ENCODE measurements around the gene ZFP36L2.

The ZFP36L2 gene

GRCh38 chr2:43180897-43181296, 45.5 kb downstream of the ZFP36L2 start:
- Histone ChIP-seq H3K36me3 (replicated peaks; ENCODE audit: low read depth, low read length) (no peaks in the 10 kb centered on the region), H2AFZ (ENCODE audit: low read depth, low read length) (no peak overlapping the region), H3K4me1 (ENCODE audit: low read length) (peaks cover 14% of the 10 kb centered on the region), H3K4me2 (ENCODE audit: low read length) (no peak overlapping the region), H3K27me3 (ENCODE audit: low read depth, low read length) (no peaks in the 10 kb centered on the region), H3K79me2 (ENCODE audit: low read length) (no peaks in the 10 kb centered on the region), H3K9ac (ENCODE audit: low read length) (no peak overlapping the region), H4K20me1 (ENCODE audit: insufficient read depth, low read length) (no peaks in the 10 kb centered on the region), H3K9me3 (ENCODE audit: insufficient read depth, low read length) (no peaks in the 10 kb centered on the region), H3K27ac (ENCODE audit: low read length) (no peak overlapping the region), H3K4me3 (ENCODE audit: low read length) (no peak overlapping the region)
- TF ChIP-seq EZH2phosphoT487 (IDR thresholded peaks at IDR 0.05; ENCODE audit: low read depth) = no peak
- TF ChIP-seq CTCF (IDR thresholded peaks at IDR 0.05; ENCODE audit: low read depth, low read length) = no peak

- Histone ChIP-seq H3K79me2 (ENCODE audit: low read length) (no peaks in the 10 kb centered on the region), H3K36me3 (replicated peaks; ENCODE audit: low read depth, low read length) (no peaks in the 10 kb centered on the region), H4K20me1 (ENCODE audit: insufficient read depth, low read length) (no peaks in the 10 kb centered on the region), H3K4me1 (ENCODE audit: low read length) (peaks cover 24% of the 10 kb centered on the region), H2AFZ (ENCODE audit: low read depth, low read length) (no peak overlapping the region), H3K27ac (ENCODE audit: low read length) (no peak overlapping the region), H3K9ac (ENCODE audit: low read length) (no peak overlapping the region), H3K27me3 (ENCODE audit: low read depth, low read length) (no peaks in the 10 kb centered on the region), H3K9me3 (ENCODE audit: insufficient read depth, low read length) (no peaks in the 10 kb centered on the region), H3K4me2 (ENCODE audit: low read length) (no peak overlapping the region), H3K4me3 (ENCODE audit: low read length) (no peak overlapping the region)
- no peak for TF ChIP-seq EZH2phosphoT487 (IDR thresholded peaks at IDR 0.05; ENCODE audit: low read depth)
- TF ChIP-seq CTCF (IDR thresholded peaks at IDR 0.05; ENCODE audit: low read depth, low read length) = no peak
Measured at GRCh38 chr2:43179942-43180341, 46.5 kb downstream of the ZFP36L2 start.

- H3K4me3 ChIP-seq (ENCODE audit: low read length) = no peak overlapping the region
- no peaks in the 10 kb centered on the region for H3K9me3 ChIP-seq (ENCODE audit: insufficient read depth, low read length)
- H3K9ac ChIP-seq (ENCODE audit: low read length) = no peak overlapping the region
- H3K27me3 ChIP-seq (ENCODE audit: low read depth, low read length) = no peaks in the 10 kb centered on the region
- H2AFZ ChIP-seq (ENCODE audit: low read depth, low read length) = no peak overlapping the region
- H3K79me2 ChIP-seq (ENCODE audit: low read length) = no peaks in the 10 kb centered on the region
- no peaks in the 10 kb centered on the region for H3K36me3 ChIP-seq (replicated peaks; ENCODE audit: low read depth, low read length)
- TF ChIP-seq CTCF (IDR thresholded peaks at IDR 0.05; ENCODE audit: low read depth, low read length) (no peak), EZH2phosphoT487 (IDR thresholded peaks at IDR 0.05; ENCODE audit: low read depth) (no peak)
- no peak overlapping the region for H3K4me2 ChIP-seq (ENCODE audit: low read length)
- H3K27ac ChIP-seq (ENCODE audit: low read length) = no peak overlapping the region
- peaks cover 32% of the 10 kb centered on the region for H3K4me1 ChIP-seq (ENCODE audit: low read length)
- no peaks in the 10 kb centered on the region for H4K20me1 ChIP-seq (ENCODE audit: insufficient read depth, low read length)
Measured at GRCh38 chr2:43178602-43179542, 47.5 kb downstream of the ZFP36L2 start.

- Histone ChIP-seq H3K27me3 (ENCODE audit: low read depth, low read length) (no peaks in the 10 kb centered on the region), H3K9me3 (ENCODE audit: insufficient read depth, low read length) (no peaks in the 10 kb centered on the region), H2AFZ (ENCODE audit: low read depth, low read length) (no peak overlapping the region), H3K4me2 (ENCODE audit: low read length) (no peak overlapping the region), H3K36me3 (replicated peaks; ENCODE audit: low read depth, low read length) (no peaks in the 10 kb centered on the region), H4K20me1 (ENCODE audit: insufficient read depth, low read length) (no peaks in the 10 kb centered on the region), H3K79me2 (ENCODE audit: low read length) (no peaks in the 10 kb centered on the region), H3K4me1 (ENCODE audit: low read length) (peaks cover 40% of the 10 kb centered on the region), H3K4me3 (ENCODE audit: low read length) (no peak overlapping the region), H3K27ac (ENCODE audit: low read length) (no peak overlapping the region), H3K9ac (ENCODE audit: low read length) (no peak overlapping the region)
- no peak for TF ChIP-seq EZH2phosphoT487 (IDR thresholded peaks at IDR 0.05; ENCODE audit: low read depth)
- no peak for TF ChIP-seq CTCF (IDR thresholded peaks at IDR 0.05; ENCODE audit: low read depth, low read length)
Measured at GRCh38 chr2:43178055-43178598, 48.3 kb downstream of the ZFP36L2 start.

Measured in OCI-LY3 (cell line).